HepG2 (cell line): Measurements from ENCODE around the gene TRIM9.

Source experiments
- ATF6 ChIP-seq: sonication (generic); formaldehyde crosslinking; conservative IDR thresholded peaks from 2 replicates; pipeline ENCODE4 v1.4.0; 2020; ENCODE audit warnings: missing genetic modification reagents
- MYC ChIP-seq: sonication (generic); formaldehyde crosslinking; IDR thresholded peaks from 2 replicates; pipeline ENCODE4 v1.9.0; 2021; ENCODE audit warnings: missing genetic modification reagents, borderline replicate concordance
- ZBTB21 ChIP-seq: sonication (generic); formaldehyde crosslinking; IDR thresholded peaks from 2 replicates; pipeline ENCODE4 v1.4.0; 2020; ENCODE audit warnings: missing genetic modification reagents
- ZNF274 ChIP-seq: sonication (generic); formaldehyde crosslinking; IDR thresholded peaks from 2 replicates; pipeline ENCODE4 v1.5.1; 2020; ENCODE audit warnings: mild to moderate bottlenecking, missing genetic modification reagents
- ZNF615 ChIP-seq: sonication (generic); formaldehyde crosslinking; IDR thresholded peaks from 2 replicates; pipeline ENCODE4 v1.5.0; 2020; ENCODE audit warnings: mild to moderate bottlenecking, missing genetic modification reagents, borderline replicate concordance
- ZNF761 ChIP-seq: sonication (generic); formaldehyde crosslinking; conservative IDR thresholded peaks from 2 replicates; pipeline ENCODE4 v1.4.0; 2020; ENCODE audit warnings: mild to moderate bottlenecking, missing genetic modification reagents
- TF ChIP-seq, protein P1 (sequence below): sonication (generic); formaldehyde crosslinking; IDR thresholded peaks from 2 replicates; pipeline ENCODE4 v1.5.0; 2020; ENCODE audit warnings: mild to moderate bottlenecking, missing genetic modification reagents, moderate library complexity

- TF ChIP-seq ZNF274 (CRISPR knock-in tag) = no peak
- TF ChIP-seq ATF6 (CRISPR knock-in tag) = no peak
- no peak for TF ChIP-seq ZBTB21 (CRISPR knock-in tag)
- TF ChIP-seq, protein P1, sequence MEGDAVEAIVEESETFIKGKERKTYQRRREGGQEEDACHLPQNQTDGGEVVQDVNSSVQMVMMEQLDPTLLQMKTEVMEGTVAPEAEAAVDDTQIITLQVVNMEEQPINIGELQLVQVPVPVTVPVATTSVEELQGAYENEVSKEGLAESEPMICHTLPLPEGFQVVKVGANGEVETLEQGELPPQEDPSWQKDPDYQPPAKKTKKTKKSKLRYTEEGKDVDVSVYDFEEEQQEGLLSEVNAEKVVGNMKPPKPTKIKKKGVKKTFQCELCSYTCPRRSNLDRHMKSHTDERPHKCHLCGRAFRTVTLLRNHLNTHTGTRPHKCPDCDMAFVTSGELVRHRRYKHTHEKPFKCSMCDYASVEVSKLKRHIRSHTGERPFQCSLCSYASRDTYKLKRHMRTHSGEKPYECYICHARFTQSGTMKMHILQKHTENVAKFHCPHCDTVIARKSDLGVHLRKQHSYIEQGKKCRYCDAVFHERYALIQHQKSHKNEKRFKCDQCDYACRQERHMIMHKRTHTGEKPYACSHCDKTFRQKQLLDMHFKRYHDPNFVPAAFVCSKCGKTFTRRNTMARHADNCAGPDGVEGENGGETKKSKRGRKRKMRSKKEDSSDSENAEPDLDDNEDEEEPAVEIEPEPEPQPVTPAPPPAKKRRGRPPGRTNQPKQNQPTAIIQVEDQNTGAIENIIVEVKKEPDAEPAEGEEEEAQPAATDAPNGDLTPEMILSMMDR (CRISPR knock-in tag) = no peak
- TF ChIP-seq ZNF615 = no peak
- TF ChIP-seq MYC (CRISPR knock-in tag) = no peak
- no peak for TF ChIP-seq ZNF761
Observed at GRCh38 chr14:50984036-50984710, 110.7 kb downstream of the TRIM9 start.
